SK-N-SH (cell line): ENCODE measurements around the gene PIP5K1B. TPM values are rescaled to one million over a fixed set of nuclear protein-coding genes. Genes with fewer than 3 reads are reported as not detected.

ENCODE experiments used
- CTCF ChIA-PET: fragments of 300-600, 350-600 bp; formaldehyde crosslinking; extraction: SDS; loops from one replicate; lab custom pipeline; 2021; lab: Yijun Ruan, JAX
- POLR2A ChIA-PET: fragments of 350-600 bp; sonication (Branson Sonifier 250); formaldehyde crosslinking; extraction: SDS; loops from one replicate; lab custom pipeline; 2020; ENCODE audit warnings: antibody characterized with exemption, inconsistent platforms; lab: Yijun Ruan, JAX
- DNase-seq: peaks from one replicate; pipeline ENCODE4 v3.0.0; 2012
- H2AFZ ChIP-seq: fragments of 200-600 bp; sonication (generic); 2 replicates; pipeline ENCODE4 v1.8.1; 2016; ENCODE audit warnings: antibody characterized with exemption, mild to moderate bottlenecking, low read depth
- H3F3A ChIP-seq: fragments of 200-600 bp; sonication (generic); replicated peaks from 2 replicates; pipeline ENCODE3; 2016; ENCODE audit warnings: antibody characterized with exemption, mild to moderate bottlenecking; ENCODE audit not compliant: insufficient read depth
- H3K27ac ChIP-seq, 2 experiments: fragments of 200-500 bp in 1 of 2; fragments of 200-600 bp in 1 of 2; sonication (Bioruptor generic) in 1 of 2; sonication (generic), shearing (Covaris generic) in 1 of 2; 2 replicates each; pipeline versions ENCODE4 v1.5.1 to v1.6.1; 2014 to 2016; ENCODE audit warnings: low read depth in 2 of 2, inconsistent platforms in 1 of 2, low read length in 1 of 2, mild to moderate bottlenecking in 1 of 2, mixed read lengths in 1 of 2
- H3K27me3 ChIP-seq: fragments of 200-600 bp; sonication (generic), shearing (Covaris generic); 2 replicates; pipeline ENCODE4 v1.6.1; 2016; ENCODE audit warnings: mixed run types; ENCODE audit not compliant: insufficient read depth
- H3K36me3 ChIP-seq, 2 experiments: fragments of 200-500 bp in 1 of 2; fragments of 200-600 bp in 1 of 2; sonication (Bioruptor generic) in 1 of 2; sonication (generic) in 1 of 2; replicated peaks in 1 of 2; 2 replicates each; pipeline versions ENCODE3 to v1.5.1; 2014 to 2016; ENCODE audit warnings: low read length in 1 of 2, mild to moderate bottlenecking in 1 of 2; ENCODE audit not compliant: insufficient read depth in 2 of 2, control insufficient read depth in 1 of 2
- H3K4me1 ChIP-seq, 2 experiments: fragments of 200-500 bp in 1 of 2; fragments of 200-600 bp in 1 of 2; sonication (Bioruptor generic) in 1 of 2; sonication (generic), shearing (Covaris generic) in 1 of 2; 2 replicates each; pipeline versions ENCODE4 v1.5.1 to v1.6.1; 2014 to 2016; ENCODE audit warnings: low read depth in 1 of 2, low read length in 1 of 2, mixed run types in 1 of 2; ENCODE audit not compliant: insufficient read depth in 2 of 2, control insufficient read depth in 1 of 2
- H3K4me2 ChIP-seq: fragments of 200-600 bp; sonication (generic), shearing (Covaris generic); 2 replicates; pipeline ENCODE4 v1.6.1; 2017; ENCODE audit warnings: mixed run types
- H3K4me3 ChIP-seq, 2 experiments: fragments of 200-500 bp in 1 of 2; fragments of 200-600 bp in 1 of 2; sonication (Bioruptor generic) in 1 of 2; sonication (generic), shearing (Covaris generic) in 1 of 2; 2 replicates each; pipeline versions ENCODE4 v1.5.1 to v1.8.1; 2014 to 2016; ENCODE audit warnings: low read depth in 2 of 2, inconsistent platforms in 1 of 2, low read length in 1 of 2, mild to moderate bottlenecking in 1 of 2, mixed read lengths in 1 of 2, moderate library complexity in 1 of 2
- H3K79me2 ChIP-seq: fragments of 200-600 bp; sonication (generic); 2 replicates; pipeline ENCODE4 v1.8.1; 2017; ENCODE audit warnings: mild to moderate bottlenecking; ENCODE audit not compliant: insufficient read depth
- H3K9ac ChIP-seq: fragments of 200-600 bp; sonication (generic); 2 replicates; pipeline ENCODE4 v1.6.1; 2017; ENCODE audit warnings: mixed run types
- H3K9me2 ChIP-seq: fragments of 200-600 bp; sonication (generic); 2 replicates; pipeline ENCODE4 v1.6.1; 2017; ENCODE audit warnings: mixed run types
- H3K9me3 ChIP-seq: fragments of 200-600 bp; sonication (generic); 2 replicates; pipeline ENCODE4 v1.6.1; 2017; ENCODE audit warnings: mixed run types, mild to moderate bottlenecking, moderate library complexity
- H4K20me1 ChIP-seq: fragments of 200-600 bp; sonication (generic); 2 replicates; pipeline ENCODE4 v1.6.1; 2017; ENCODE audit warnings: mild to moderate bottlenecking, mixed run types; ENCODE audit not compliant: insufficient read depth
- ELF1 ChIP-seq: IDR thresholded peaks from 2 replicates; pipeline ENCODE4 v1.4.0; 2012
- EZH2phosphoT487 ChIP-seq: fragments of 200-600 bp; sonication (generic); IDR thresholded peaks from 2 replicates; pipeline ENCODE4 v1.6.1; 2017; ENCODE audit warnings: low read depth, mixed run types, mild to moderate bottlenecking, antibody characterized with exemption, moderate library complexity, borderline replicate concordance
- FOSL2 ChIP-seq: IDR thresholded peaks from 2 replicates; pipeline ENCODE4 v1.4.0; 2012; ENCODE audit warnings: low read depth, mild to moderate bottlenecking, moderate library complexity, borderline replicate concordance
- FOXJ3 ChIP-seq: sonication (generic); formaldehyde crosslinking; IDR thresholded peaks from 2 replicates; pipeline ENCODE4 v1.5.1; 2020; ENCODE audit warnings: mild to moderate bottlenecking, missing genetic modification reagents
- FOXM1 ChIP-seq: IDR thresholded peaks from 2 replicates; pipeline ENCODE4 v1.4.0; 2012; ENCODE audit warnings: low read depth, mild to moderate bottlenecking
- GABPA ChIP-seq: IDR thresholded peaks from 2 replicates; pipeline ENCODE4 v1.4.0; 2012; ENCODE audit warnings: low read depth, mild to moderate bottlenecking
- GATA2 ChIP-seq: sonication (generic); formaldehyde crosslinking; IDR thresholded peaks from 2 replicates; pipeline ENCODE4 v1.5.0; 2020; ENCODE audit warnings: mild to moderate bottlenecking, missing genetic modification reagents
- JUND ChIP-seq: IDR thresholded peaks from 2 replicates; pipeline ENCODE4 v1.4.0; 2012
- MEF2A ChIP-seq: IDR thresholded peaks from 2 replicates; pipeline ENCODE4 v1.4.0; 2012; ENCODE audit warnings: low read depth, borderline replicate concordance
- NFIC ChIP-seq: IDR thresholded peaks from 2 replicates; pipeline ENCODE4 v1.4.0; 2012; ENCODE audit warnings: borderline replicate concordance
- NRF1 ChIP-seq: IDR thresholded peaks from 2 replicates; pipeline ENCODE4 v1.6.1; 2012; ENCODE audit warnings: low read depth, mild to moderate bottlenecking, low read length
- RAD21 ChIP-seq: IDR thresholded peaks from 2 replicates; pipeline ENCODE4 v1.6.1; 2012; ENCODE audit warnings: mild to moderate bottlenecking, low read length
- RFX5 ChIP-seq: IDR thresholded peaks from 2 replicates; pipeline ENCODE4 v1.6.1; 2012; ENCODE audit warnings: mild to moderate bottlenecking, improper control_type of control experiment, low read length
- RXRA ChIP-seq: IDR thresholded peaks from 2 replicates; pipeline ENCODE4 v1.4.0; 2012; ENCODE audit warnings: low read depth, mild to moderate bottlenecking, borderline replicate concordance
- SIN3A ChIP-seq: IDR thresholded peaks from 2 replicates; pipeline ENCODE4 v1.6.1; 2012; ENCODE audit warnings: low read depth, mild to moderate bottlenecking, low read length, moderate library complexity, borderline replicate concordance
- TAF1 ChIP-seq: IDR thresholded peaks from 2 replicates; pipeline ENCODE4 v1.6.1; 2012; ENCODE audit warnings: low read depth, mild to moderate bottlenecking, low read length, moderate library complexity, borderline replicate concordance
- TEAD4 ChIP-seq: IDR thresholded peaks from 2 replicates; pipeline ENCODE4 v1.4.0; 2012; ENCODE audit warnings: mild to moderate bottlenecking, borderline replicate concordance; ENCODE audit not compliant: insufficient read depth
- YY1 ChIP-seq: IDR thresholded peaks from 2 replicates; pipeline ENCODE4 v1.4.0; 2012; ENCODE audit warnings: low read depth, mild to moderate bottlenecking
- WGBS: methylation state at CpG from one replicate; pipeline ENCODE4 v1.1.6; 2017; ENCODE audit warnings: low lambda C conversion rate; 5-methylcytosine and 5-hydroxymethylcytosine counted together
- polyA plus RNA-seq, 3 experiments: library from polyadenylated mRNA; depleted of rRNA; stranded (reverse); fragments of >200 nt; gene quantifications; 2 replicates each; pipeline ENCODE4 v1.2.3, GENCODE V29; 2012
- TF ChIP-seq, protein P1 (sequence below): IDR thresholded peaks from 2 replicates; pipeline ENCODE4 v1.6.1; 2012; ENCODE audit warnings: mild to moderate bottlenecking, low read depth, low read length, moderate library complexity
- TF ChIP-seq, protein P2 (sequence below): fragments of 150-350 bp; IDR thresholded peaks from 2 replicates; pipeline ENCODE4 v1.6.1; 2016; ENCODE audit warnings: mild to moderate bottlenecking, low read depth, low read length
- TF ChIP-seq, protein P3 (sequence below): fragments of 150-350 bp; IDR thresholded peaks from 2 replicates; pipeline ENCODE4 v1.6.1; 2017; ENCODE audit warnings: antibody characterized with exemption, low read length, low read depth, borderline replicate concordance

The PIP5K1B gene
- polyA plus RNA-seq, 1 of the 3 experiments (the other 2 are of a cell fraction) = not detected

DNA sequence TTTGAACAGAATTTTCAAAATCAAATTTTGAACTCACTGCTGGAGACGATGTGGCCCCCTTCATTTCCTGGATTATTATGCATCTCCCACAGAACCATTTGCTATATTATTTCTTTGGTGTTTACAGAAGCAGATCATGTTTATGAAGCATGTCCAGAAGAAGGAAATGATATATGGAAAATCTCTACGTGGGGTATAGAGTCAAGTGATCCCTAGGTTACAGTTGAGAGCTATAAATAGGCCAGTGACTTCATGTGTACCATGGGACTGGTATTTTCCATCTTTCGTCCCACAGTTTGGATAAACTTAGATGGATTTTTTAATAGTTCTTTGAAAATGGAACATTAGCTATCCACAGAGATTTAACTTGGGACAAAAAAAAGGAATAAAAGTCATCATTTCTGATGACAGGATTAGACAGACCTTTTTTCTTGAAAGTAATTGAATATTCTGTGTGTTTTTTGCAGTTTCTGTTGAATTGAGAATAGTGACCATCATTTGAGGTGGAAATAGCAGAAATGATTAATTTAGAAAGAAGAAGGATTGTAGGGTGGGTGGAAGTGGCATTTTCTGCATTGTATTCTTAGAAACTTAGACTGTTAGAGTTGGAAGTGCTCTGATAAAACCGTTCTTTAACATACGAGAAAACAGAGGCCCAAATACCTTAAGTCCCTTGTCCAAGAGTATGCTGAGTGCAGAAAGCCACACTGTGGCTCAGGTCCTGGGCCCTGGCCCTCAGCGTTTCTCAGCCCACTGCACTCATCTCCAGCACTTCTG lies 136.4 kb downstream of the PIP5K1B start (continued):
- TF ChIP-seq YY1 = no peak
- TF ChIP-seq NFIC = no peak
- TF ChIP-seq, protein P1, sequence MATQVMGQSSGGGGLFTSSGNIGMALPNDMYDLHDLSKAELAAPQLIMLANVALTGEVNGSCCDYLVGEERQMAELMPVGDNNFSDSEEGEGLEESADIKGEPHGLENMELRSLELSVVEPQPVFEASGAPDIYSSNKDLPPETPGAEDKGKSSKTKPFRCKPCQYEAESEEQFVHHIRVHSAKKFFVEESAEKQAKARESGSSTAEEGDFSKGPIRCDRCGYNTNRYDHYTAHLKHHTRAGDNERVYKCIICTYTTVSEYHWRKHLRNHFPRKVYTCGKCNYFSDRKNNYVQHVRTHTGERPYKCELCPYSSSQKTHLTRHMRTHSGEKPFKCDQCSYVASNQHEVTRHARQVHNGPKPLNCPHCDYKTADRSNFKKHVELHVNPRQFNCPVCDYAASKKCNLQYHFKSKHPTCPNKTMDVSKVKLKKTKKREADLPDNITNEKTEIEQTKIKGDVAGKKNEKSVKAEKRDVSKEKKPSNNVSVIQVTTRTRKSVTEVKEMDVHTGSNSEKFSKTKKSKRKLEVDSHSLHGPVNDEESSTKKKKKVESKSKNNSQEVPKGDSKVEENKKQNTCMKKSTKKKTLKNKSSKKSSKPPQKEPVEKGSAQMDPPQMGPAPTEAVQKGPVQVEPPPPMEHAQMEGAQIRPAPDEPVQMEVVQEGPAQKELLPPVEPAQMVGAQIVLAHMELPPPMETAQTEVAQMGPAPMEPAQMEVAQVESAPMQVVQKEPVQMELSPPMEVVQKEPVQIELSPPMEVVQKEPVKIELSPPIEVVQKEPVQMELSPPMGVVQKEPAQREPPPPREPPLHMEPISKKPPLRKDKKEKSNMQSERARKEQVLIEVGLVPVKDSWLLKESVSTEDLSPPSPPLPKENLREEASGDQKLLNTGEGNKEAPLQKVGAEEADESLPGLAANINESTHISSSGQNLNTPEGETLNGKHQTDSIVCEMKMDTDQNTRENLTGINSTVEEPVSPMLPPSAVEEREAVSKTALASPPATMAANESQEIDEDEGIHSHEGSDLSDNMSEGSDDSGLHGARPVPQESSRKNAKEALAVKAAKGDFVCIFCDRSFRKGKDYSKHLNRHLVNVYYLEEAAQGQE = no peak
- TF ChIP-seq JUND = no peak
- no peak for TF ChIP-seq RXRA
- no peak for TF ChIP-seq GABPA
- TF ChIP-seq MEF2A = no peak
- TF ChIP-seq FOSL2 = no peak
- no peak for TF ChIP-seq TAF1

DNA sequence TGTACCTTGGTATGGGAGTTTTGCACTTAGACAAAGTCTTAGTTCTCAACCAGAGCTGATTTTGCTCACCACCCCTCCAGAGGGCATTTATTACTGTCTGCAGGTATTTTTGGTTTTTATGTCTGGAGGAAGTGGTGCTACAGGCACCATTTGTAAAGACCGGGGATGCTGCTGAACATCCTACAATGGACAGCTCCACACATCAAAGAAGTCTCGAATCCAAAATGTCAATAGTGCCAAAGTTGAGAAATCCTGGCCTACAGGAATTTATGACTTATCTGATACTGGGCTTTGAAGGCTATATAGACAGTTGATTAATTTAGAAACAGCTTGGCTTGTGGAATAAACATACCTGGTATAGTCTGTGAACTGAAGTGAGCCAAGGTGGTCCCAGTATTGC lies 137.5 kb downstream of the PIP5K1B start:
- Histone ChIP-seq H3K4me3 (no peak overlapping the region), H3K27ac (no peak overlapping the region), H4K20me1 (no peaks in the 10 kb centered on the region), H3K9ac (no peak overlapping the region), H3K36me3 (no peaks in the 10 kb centered on the region), H3K79me2 (no peaks in the 10 kb centered on the region), H3F3A (no peaks in the 10 kb centered on the region), H3K9me2 (no peaks in the 10 kb centered on the region), H3K9me3 (no peaks in the 10 kb centered on the region), H3K27me3 (no peaks in the 10 kb centered on the region; the same call in 1 of the 2 replicates), H3K4me1 (no peaks in the 10 kb centered on the region), H3K4me2 (no peak overlapping the region), H2AFZ (no peak overlapping the region)
- ChIA-PET POLR2A (no interaction called here), CTCF (no interaction called here)
- no peak for DNase-seq
- WGBS = 0% methylated on average over 2 of the region's 2 CpGs
- TF ChIP-seq ELF1 (no peak), MEF2A (no peak), EZH2phosphoT487 (no peak), SIN3A (no peak), RAD21 (no peak), NRF1 (no peak), RFX5 (no peak), FOXM1 (no peak), TEAD4 (no peak), FOXJ3 (CRISPR knock-in tag) (no peak), GATA2 (CRISPR knock-in tag) (no peak), JUND (no peak), YY1 (no peak), GABPA (no peak)
- TF ChIP-seq, protein P2, sequence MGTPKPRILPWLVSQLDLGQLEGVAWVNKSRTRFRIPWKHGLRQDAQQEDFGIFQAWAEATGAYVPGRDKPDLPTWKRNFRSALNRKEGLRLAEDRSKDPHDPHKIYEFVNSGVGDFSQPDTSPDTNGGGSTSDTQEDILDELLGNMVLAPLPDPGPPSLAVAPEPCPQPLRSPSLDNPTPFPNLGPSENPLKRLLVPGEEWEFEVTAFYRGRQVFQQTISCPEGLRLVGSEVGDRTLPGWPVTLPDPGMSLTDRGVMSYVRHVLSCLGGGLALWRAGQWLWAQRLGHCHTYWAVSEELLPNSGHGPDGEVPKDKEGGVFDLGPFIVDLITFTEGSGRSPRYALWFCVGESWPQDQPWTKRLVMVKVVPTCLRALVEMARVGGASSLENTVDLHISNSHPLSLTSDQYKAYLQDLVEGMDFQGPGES = no peak
- TF ChIP-seq, protein P3, sequence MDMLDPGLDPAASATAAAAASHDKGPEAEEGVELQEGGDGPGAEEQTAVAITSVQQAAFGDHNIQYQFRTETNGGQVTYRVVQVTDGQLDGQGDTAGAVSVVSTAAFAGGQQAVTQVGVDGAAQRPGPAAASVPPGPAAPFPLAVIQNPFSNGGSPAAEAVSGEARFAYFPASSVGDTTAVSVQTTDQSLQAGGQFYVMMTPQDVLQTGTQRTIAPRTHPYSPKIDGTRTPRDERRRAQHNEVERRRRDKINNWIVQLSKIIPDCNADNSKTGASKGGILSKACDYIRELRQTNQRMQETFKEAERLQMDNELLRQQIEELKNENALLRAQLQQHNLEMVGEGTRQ = no peak
